GM19238 (cell line): Measurements from ENCODE around the gene ERN1.
A peak's percentile ranks its signal among the peaks of the same experiment; 100 is the strongest.

Source experiments
- DNase-seq: peaks from one replicate; pipeline ENCODE4 v3.0.0; 2011; ENCODE audit warnings: low spot score; ENCODE audit not compliant: insufficient read length

The ERN1 gene

GRCh38 chr17:64138441-64138840 is 8.5 kb upstream of the ERN1 start:
- no peak for DNase-seq

GRCh38 chr17:64135000-64135399 is 5.1 kb upstream of the ERN1 start:
- no peak for DNase-seq

GRCh38 chr17:64134216-64134970 is 4.4 kb upstream of the ERN1 start:
- no peak for DNase-seq

GRCh38 chr17:64133546-64134215 is 3.7 kb upstream of the ERN1 start:
- no peak for DNase-seq

- DNase-seq = no peak
These were observed 1.8 kb upstream of the ERN1 start for GRCh38 chr17:64131606-64132270.

GRCh38 chr17:64130559-64131001 is 636 bp upstream of the ERN1 start:
- DNase-seq = peak; percentile 35

- no peak for DNase-seq
These were observed 504 bp downstream of the ERN1 start for GRCh38 chr17:64129515-64129764.

- DNase-seq = no peak
These were observed 993 bp downstream of the ERN1 start for GRCh38 chr17:64128787-64129514.

GRCh38 chr17:64126918-64127317 is 3.0 kb downstream of the ERN1 start:
- no peak for DNase-seq

GRCh38 chr17:64125937-64126336 is 4.0 kb downstream of the ERN1 start:
- no peak for DNase-seq

- no peak for DNase-seq
These were observed 5.3 kb downstream of the ERN1 start for GRCh38 chr17:64124609-64125008.

GRCh38 chr17:64123114-64123513 is 6.8 kb downstream of the ERN1 start:
- no peak for DNase-seq

GRCh38 chr17:64120972-64121786 is 8.8 kb downstream of the ERN1 start:
- DNase-seq = peak; percentile 43

GRCh38 chr17:64120159-64120810 is 9.7 kb downstream of the ERN1 start:
- DNase-seq = no peak

GRCh38 chr17:64117981-64118979 is 11.7 kb downstream of the ERN1 start:
- DNase-seq = no peak

- DNase-seq = no peak
These were observed 14.0 kb downstream of the ERN1 start for GRCh38 chr17:64115822-64116534.

- no peak for DNase-seq
These were observed 14.8 kb downstream of the ERN1 start for GRCh38 chr17:64115043-64115698.

GRCh38 chr17:64113006-64113405 is 16.9 kb downstream of the ERN1 start:
- DNase-seq = no peak
